ENCODE measurements around the gene ACOX3.

The ACOX3 gene

GRCh38 chr4:8474856-8475255 is 34.3 kb upstream of the ACOX3 start:
- H3K36me3 ChIP-seq (ENCODE audit: control insufficient read depth, insufficient read depth, low read length) = peaks cover 35% of the 10 kb centered on the region
- peaks cover 17% of the 10 kb centered on the region; the same call in 1 of the 2 replicates for H3K4me1 ChIP-seq (ENCODE audit: control insufficient read depth, insufficient read depth, low read length)
- H3K27ac ChIP-seq (ENCODE audit: low read depth, low read length) = no peak overlapping the region
- H3K27me3 ChIP-seq (ENCODE audit: control insufficient read depth, insufficient read depth, low read length) = no peaks in the 10 kb centered on the region
- no peak overlapping the region for H3K4me3 ChIP-seq (ENCODE audit: low read depth, low read length)
- H3K9ac ChIP-seq (ENCODE audit: low read length) = no peak overlapping the region
- no peaks in the 10 kb centered on the region for H3K9me3 ChIP-seq (ENCODE audit: control insufficient read depth, insufficient read depth, low read depth, low read length)

DNA sequence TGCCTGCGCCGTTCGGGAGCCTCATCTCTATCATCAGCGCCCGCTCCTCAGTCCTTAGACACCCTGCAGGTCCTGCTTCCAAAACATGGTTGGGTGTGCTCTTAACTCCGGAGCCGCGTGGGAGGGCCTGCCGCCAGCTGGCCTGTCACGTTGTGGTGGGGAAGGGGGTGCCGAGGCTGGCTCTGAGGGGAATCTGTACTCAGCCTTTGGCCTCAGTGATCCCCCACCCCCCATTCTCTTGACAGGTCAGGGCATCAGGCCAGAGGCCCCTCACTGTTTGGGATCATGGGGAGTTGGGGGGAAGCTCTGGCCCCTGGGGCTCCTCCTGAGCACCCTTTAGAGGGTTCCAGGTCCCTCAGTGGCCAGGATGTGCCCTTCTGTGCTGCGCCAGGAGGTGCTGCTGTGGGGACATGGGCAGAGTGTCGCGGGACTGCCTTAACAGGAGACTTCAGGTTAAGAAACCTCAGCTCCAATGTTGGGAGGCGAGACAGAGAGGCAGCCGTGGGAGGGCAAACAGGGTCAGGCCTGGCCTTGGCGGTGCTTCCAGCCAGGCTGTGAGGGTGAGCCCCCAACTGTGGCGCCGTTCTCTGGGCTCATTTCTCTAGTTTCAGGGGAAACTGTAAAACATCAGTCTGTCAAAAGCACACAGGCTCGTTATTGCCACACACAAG is 33.5 kb upstream of the ACOX3 start:
- Histone ChIP-seq H3K9me3 (ENCODE audit: control insufficient read depth, insufficient read depth, low read depth, low read length) (no peaks in the 10 kb centered on the region), H3K4me3 (ENCODE audit: low read depth, low read length) (no peak overlapping the region), H3K27ac (ENCODE audit: low read depth, low read length) (no peak overlapping the region), H3K9ac (ENCODE audit: low read length) (no peak overlapping the region), H3K27me3 (ENCODE audit: control insufficient read depth, insufficient read depth, low read length) (no peaks in the 10 kb centered on the region), H3K4me1 (ENCODE audit: control insufficient read depth, insufficient read depth, low read length) (peaks cover 20% of the 10 kb centered on the region; the same call in 1 of the 2 replicates), H3K36me3 (ENCODE audit: control insufficient read depth, insufficient read depth, low read length) (peaks cover 43% of the 10 kb centered on the region)

- Histone ChIP-seq H3K36me3 (ENCODE audit: control insufficient read depth, insufficient read depth, low read length) (peaks cover 48% of the 10 kb centered on the region), H3K4me1 (ENCODE audit: control insufficient read depth, insufficient read depth, low read length) (peaks cover 17% of the 10 kb centered on the region; the same call in 1 of the 2 replicates), H3K27ac (ENCODE audit: low read depth, low read length) (no peak overlapping the region), H3K4me3 (ENCODE audit: low read depth, low read length) (no peak overlapping the region), H3K9me3 (ENCODE audit: control insufficient read depth, insufficient read depth, low read depth, low read length) (no peaks in the 10 kb centered on the region), H3K9ac (ENCODE audit: low read length) (no peak overlapping the region), H3K27me3 (ENCODE audit: control insufficient read depth, insufficient read depth, low read length) (no peaks in the 10 kb centered on the region)
These were observed 32.8 kb upstream of the ACOX3 start for GRCh38 chr4:8473198-8473919.

- peaks cover 17% of the 10 kb centered on the region; the same call in 1 of the 2 replicates for H3K4me1 ChIP-seq (ENCODE audit: control insufficient read depth, insufficient read depth, low read length)
- H3K27me3 ChIP-seq (ENCODE audit: control insufficient read depth, insufficient read depth, low read length) = no peaks in the 10 kb centered on the region
- H3K9ac ChIP-seq (ENCODE audit: low read length) = no peak overlapping the region
- no peak overlapping the region for H3K27ac ChIP-seq (ENCODE audit: low read depth, low read length)
- H3K4me3 ChIP-seq (ENCODE audit: low read depth, low read length) = no peak overlapping the region
- peaks cover 54% of the 10 kb centered on the region for H3K36me3 ChIP-seq (ENCODE audit: control insufficient read depth, insufficient read depth, low read length)
- H3K9me3 ChIP-seq (ENCODE audit: control insufficient read depth, insufficient read depth, low read depth, low read length) = no peaks in the 10 kb centered on the region
These were observed 32.2 kb upstream of the ACOX3 start for GRCh38 chr4:8472689-8473197.

GRCh38 chr4:8472158-8472688 is 31.7 kb upstream of the ACOX3 start:
- Histone ChIP-seq H3K27me3 (ENCODE audit: control insufficient read depth, insufficient read depth, low read length) (no peaks in the 10 kb centered on the region), H3K36me3 (ENCODE audit: control insufficient read depth, insufficient read depth, low read length) (peaks cover 54% of the 10 kb centered on the region), H3K27ac (ENCODE audit: low read depth, low read length) (no peak overlapping the region), H3K9me3 (ENCODE audit: control insufficient read depth, insufficient read depth, low read depth, low read length) (no peaks in the 10 kb centered on the region), H3K9ac (ENCODE audit: low read length) (peak overlapping the region; percentile 19), H3K4me1 (ENCODE audit: control insufficient read depth, insufficient read depth, low read length) (peaks cover 17% of the 10 kb centered on the region; the same call in 1 of the 2 replicates), H3K4me3 (ENCODE audit: low read depth, low read length) (no peak overlapping the region)

- Histone ChIP-seq H3K4me3 (ENCODE audit: low read depth, low read length) (no peak overlapping the region), H3K36me3 (ENCODE audit: control insufficient read depth, insufficient read depth, low read length) (peaks cover 55% of the 10 kb centered on the region), H3K27ac (ENCODE audit: low read depth, low read length) (no peak overlapping the region), H3K9me3 (ENCODE audit: control insufficient read depth, insufficient read depth, low read depth, low read length) (no peaks in the 10 kb centered on the region), H3K4me1 (ENCODE audit: control insufficient read depth, insufficient read depth, low read length) (peaks cover 17% of the 10 kb centered on the region; the same call in 1 of the 2 replicates), H3K27me3 (ENCODE audit: control insufficient read depth, insufficient read depth, low read length) (no peaks in the 10 kb centered on the region), H3K9ac (ENCODE audit: low read length) (no peak overlapping the region)
These were observed 30.8 kb upstream of the ACOX3 start for GRCh38 chr4:8471211-8471875.

- H3K9ac ChIP-seq (ENCODE audit: low read length) = no peak overlapping the region
- no peaks in the 10 kb centered on the region for H3K27me3 ChIP-seq (ENCODE audit: control insufficient read depth, insufficient read depth, low read length)
- no peak overlapping the region for H3K4me3 ChIP-seq (ENCODE audit: low read depth, low read length)
- no peak overlapping the region for H3K27ac ChIP-seq (ENCODE audit: low read depth, low read length)
- H3K9me3 ChIP-seq (ENCODE audit: control insufficient read depth, insufficient read depth, low read depth, low read length) = no peaks in the 10 kb centered on the region
- H3K4me1 ChIP-seq (ENCODE audit: control insufficient read depth, insufficient read depth, low read length) = peaks cover 17% of the 10 kb centered on the region; the same call in 1 of the 2 replicates
- H3K36me3 ChIP-seq (ENCODE audit: control insufficient read depth, insufficient read depth, low read length) = peaks cover 55% of the 10 kb centered on the region
These were observed 30.0 kb upstream of the ACOX3 start for GRCh38 chr4:8470451-8471024.

DNA sequence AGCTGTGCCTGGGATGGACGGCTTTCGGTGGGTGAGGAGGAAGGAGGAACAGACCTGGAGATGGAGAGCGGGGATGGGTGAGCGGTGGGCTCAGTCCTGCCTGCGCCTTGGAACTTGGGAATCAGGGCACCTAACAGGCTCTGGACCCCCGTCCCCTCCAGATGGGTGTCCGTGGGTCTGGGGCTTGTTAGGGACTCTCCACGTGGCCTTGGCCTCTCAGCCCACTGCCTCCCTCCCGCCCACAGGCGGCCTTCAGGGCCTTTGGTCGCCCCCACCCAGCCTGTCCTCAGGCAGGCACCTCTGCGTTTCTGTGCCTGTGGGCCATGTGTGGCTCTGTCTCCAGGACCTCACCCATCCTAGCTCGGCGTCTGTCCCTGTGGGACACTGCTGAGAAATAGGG is 29.0 kb upstream of the ACOX3 start:
- Histone ChIP-seq H3K27ac (ENCODE audit: low read depth, low read length) (no peak overlapping the region), H3K36me3 (ENCODE audit: control insufficient read depth, insufficient read depth, low read length) (peaks cover 55% of the 10 kb centered on the region)

GRCh38 chr4:8468746-8469535 is 28.4 kb upstream of the ACOX3 start:
- Histone ChIP-seq H3K4me3 (ENCODE audit: low read depth, low read length) (no peak overlapping the region), H3K27me3 (ENCODE audit: control insufficient read depth, insufficient read depth, low read length) (no peaks in the 10 kb centered on the region), H3K4me1 (ENCODE audit: control insufficient read depth, insufficient read depth, low read length) (peaks cover 17% of the 10 kb centered on the region; the same call in 1 of the 2 replicates), H3K9me3 (ENCODE audit: control insufficient read depth, insufficient read depth, low read depth, low read length) (no peaks in the 10 kb centered on the region), H3K9ac (ENCODE audit: low read length) (no peak overlapping the region), H3K27ac (ENCODE audit: low read depth, low read length) (no peak overlapping the region), H3K36me3 (ENCODE audit: control insufficient read depth, insufficient read depth, low read length) (peaks cover 56% of the 10 kb centered on the region)

More for the DNA sequence above, 29.0 kb upstream of the ACOX3 start:
- no peak overlapping the region for H3K9ac ChIP-seq (ENCODE audit: low read length)
- no peaks in the 10 kb centered on the region for H3K9me3 ChIP-seq (ENCODE audit: control insufficient read depth, insufficient read depth, low read depth, low read length)
- no peak overlapping the region for H3K4me3 ChIP-seq (ENCODE audit: low read depth, low read length)
- peaks cover 17% of the 10 kb centered on the region; the same call in 1 of the 2 replicates for H3K4me1 ChIP-seq (ENCODE audit: control insufficient read depth, insufficient read depth, low read length)
- no peaks in the 10 kb centered on the region for H3K27me3 ChIP-seq (ENCODE audit: control insufficient read depth, insufficient read depth, low read length)

GRCh38 chr4:8467016-8467415 is 26.5 kb upstream of the ACOX3 start:
- Histone ChIP-seq H3K4me1 (ENCODE audit: control insufficient read depth, insufficient read depth, low read length) (peaks cover 7% of the 10 kb centered on the region), H3K27ac (ENCODE audit: low read depth, low read length) (no peak overlapping the region), H3K9me3 (ENCODE audit: control insufficient read depth, insufficient read depth, low read depth, low read length) (no peaks in the 10 kb centered on the region), H3K27me3 (ENCODE audit: control insufficient read depth, insufficient read depth, low read length) (no peaks in the 10 kb centered on the region), H3K9ac (ENCODE audit: low read length) (no peak overlapping the region), H3K36me3 (ENCODE audit: control insufficient read depth, insufficient read depth, low read length) (peaks cover 60% of the 10 kb centered on the region), H3K4me3 (ENCODE audit: low read depth, low read length) (no peak overlapping the region)

Measured in HUES6 (cell line).